ENCODE data around the gene PFDN5. TPM values are rescaled to one million over a fixed set of nuclear protein-coding genes. Genes with fewer than 3 reads are reported as not detected.

PFDN5 gene
- polyA plus RNA-seq (2011; rRNA removed) (965 and 1,130 TPM in 2 replicates), polyA minus RNA-seq (2011; rRNA and poly(A)+ RNA removed) (129 and 175 TPM in 2 replicates)

DNA sequence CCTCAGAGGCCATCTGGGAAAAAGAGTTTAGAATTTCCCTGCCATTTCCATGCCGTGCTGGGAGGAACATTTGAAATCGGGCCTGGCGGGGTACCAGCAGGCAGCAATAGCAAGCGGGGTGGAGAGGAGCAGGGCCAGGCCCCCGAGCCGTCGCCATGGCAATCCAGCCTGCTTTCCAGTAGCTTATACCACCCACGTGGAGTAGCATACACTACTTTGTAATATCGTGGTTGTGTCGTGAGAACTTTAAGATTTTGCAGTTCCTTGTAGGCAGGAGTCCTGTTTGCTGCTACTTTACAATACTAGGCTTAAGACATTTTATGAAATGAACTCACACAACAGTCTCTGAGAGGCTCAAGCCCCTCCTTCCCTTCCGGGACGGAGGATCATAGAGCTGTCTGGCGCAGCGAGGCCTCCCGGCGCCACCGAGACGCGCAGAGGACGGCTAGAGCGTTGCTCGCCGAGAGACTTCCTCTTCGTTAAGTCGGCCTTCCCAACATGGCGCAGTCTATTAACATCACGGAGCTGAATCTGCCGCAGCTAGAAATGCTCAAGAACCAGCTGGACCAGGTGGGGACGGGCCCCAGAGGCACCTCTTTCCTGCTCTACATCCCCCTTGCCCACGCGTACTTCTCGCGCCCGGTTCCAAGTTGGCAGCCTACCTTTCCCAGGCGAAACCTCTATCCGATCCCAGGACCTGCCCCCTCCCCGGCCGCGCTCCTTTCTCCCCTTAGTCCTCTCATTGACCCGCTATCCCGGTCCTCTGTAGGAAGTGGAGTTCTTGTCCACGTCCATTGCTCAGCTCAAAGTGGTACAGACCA is at the start of gene PFDN5:
TSS of gene PFDN5 (plus strand) at position 473 of the 821 bp plus-strand sequence. CDS start at position 499, 26 bp downstream.
- peak; percentile 81 for DNase-seq (ENCODE audit: low read depth)
- Histone ChIP-seq H3K36me3 (ENCODE audit: control insufficient read depth, insufficient read depth, low read length) (no peaks in the 10 kb centered on the region; the same call in 1 of the 2 replicates), H3K27me3 (ENCODE audit: control insufficient read depth, insufficient read depth, low read length) (no peaks in the 10 kb centered on the region), H3K4me3 (ENCODE audit: low read depth, low read length) (peak within 1 kb of the TSS; percentile 69)
- POLR2A ChIA-PET, result interaction anchor here (1.1 kb wide), 1 partner anchor 76 kb away, joined by 6 read pairs; no protein-coding TSS in a partner anchor
- CTCF ChIA-PET, result interaction anchor here (0.6 to 6.3 kb wide), 9 partner anchors 8 to 204 kb away, joined by 3 to 39 read pairs (median 5); partner anchors contain the start of genes AAAS and MAP3K12
- TF ChIP-seq CTCF (IDR thresholded peaks at IDR 0.05; ENCODE audit: insufficient read depth, low read depth, low read length), result peak; percentile 17; the same call in 1 of the 2 replicates

GRCh38 chr12:53251477-53252348 is 43.6 kb upstream of the PFDN5 start:
- peak; percentile 47 for TF ChIP-seq CTCF (IDR thresholded peaks at IDR 0.05; ENCODE audit: insufficient read depth, low read depth, low read length)
- H3K4me3 ChIP-seq (ENCODE audit: low read depth, low read length), result peak overlapping the region; percentile 83
- ChIA-PET CTCF (interaction anchor here (0.6 to 5.5 kb wide), 18 partner anchors 10 to 110 kb away, joined by 3 to 40 read pairs (median 4); partner anchors contain the start of genes ESPL1 and ITGB7), POLR2A (interaction anchor here (0.6 kb wide), 1 partner anchor 15 kb away, joined by 5 read pairs; no protein-coding TSS in a partner anchor)
- H3K27me3 ChIP-seq (ENCODE audit: control insufficient read depth, insufficient read depth, low read length), result no peaks in the 10 kb centered on the region
- DNase-seq (ENCODE audit: low read depth), result no peak
- peaks cover 11% of the 10 kb centered on the region for H3K36me3 ChIP-seq (ENCODE audit: control insufficient read depth, insufficient read depth, low read length)

GRCh38 chr12:53252349-53252916 is 42.9 kb upstream of the PFDN5 start:
- no peak for TF ChIP-seq CTCF (IDR thresholded peaks at IDR 0.05; ENCODE audit: insufficient read depth, low read depth, low read length)
- Histone ChIP-seq H3K4me3 (ENCODE audit: low read depth, low read length) (peak overlapping the region; percentile 83), H3K36me3 (ENCODE audit: control insufficient read depth, insufficient read depth, low read length) (peaks cover 11% of the 10 kb centered on the region), H3K27me3 (ENCODE audit: control insufficient read depth, insufficient read depth, low read length) (no peaks in the 10 kb centered on the region)
- CTCF ChIA-PET, result interaction anchor here (0.7 to 5.5 kb wide), 8 partner anchors 9 to 49 kb away, joined by 3 to 40 read pairs (median 4); partner anchors contain the start of gene ESPL1
- POLR2A ChIA-PET, result no interaction called here
- DNase-seq (ENCODE audit: low read depth), result no peak

GRCh38 chr12:53253298-53253697 is 42.0 kb upstream of the PFDN5 start:
- CTCF ChIA-PET, result interaction anchor here (0.5 to 5.5 kb wide), 6 partner anchors 10 to 42 kb away, joined by 3 to 40 read pairs (median 4); partner anchors contain the start of genes ESPL1 and PFDN5
- Histone ChIP-seq H3K27me3 (ENCODE audit: control insufficient read depth, insufficient read depth, low read length) (no peaks in the 10 kb centered on the region), H3K4me3 (ENCODE audit: low read depth, low read length) (no peak overlapping the region), H3K36me3 (ENCODE audit: control insufficient read depth, insufficient read depth, low read length) (peaks cover 11% of the 10 kb centered on the region)
- POLR2A ChIA-PET, result no interaction called here
- TF ChIP-seq CTCF (IDR thresholded peaks at IDR 0.05; ENCODE audit: insufficient read depth, low read depth, low read length), result no peak
- no peak for DNase-seq (ENCODE audit: low read depth)
